CD4-positive, alpha-beta T cell treated with Interleukin-17A for 1 hour (primary cell): ENCODE measurements around the gene TARP.
"Not testable (repeated sequence)": the region's sequence is repeated elsewhere in the genome, so short reads cannot be mapped to it uniquely, and the experiment has no call there.

Experiments
- DNase-seq: peaks from one replicate; pipeline ENCODE4 v3.0.0-alpha.2; 2020

The TARP gene

GRCh38 chr7:38259157-38259556, 14.3 kb downstream of the TARP start:
- DNase-seq: not testable (repeated sequence)

GRCh38 chr7:38257350-38257677, 16.1 kb downstream of the TARP start:
- DNase-seq: no peak

GRCh38 chr7:38249849-38250248, 23.6 kb downstream of the TARP start:
- DNase-seq: not testable (repeated sequence)

- DNase-seq: no peak
These were observed 25.3 kb downstream of the TARP start for GRCh38 chr7:38248069-38248567.

- peak; percentile 50 for DNase-seq
These were observed 27.9 kb downstream of the TARP start for GRCh38 chr7:38245409-38245977.

GRCh38 chr7:38244516-38244915, 28.9 kb downstream of the TARP start:
- DNase-seq: no peak

GRCh38 chr7:38243345-38243744, 30.1 kb downstream of the TARP start:
- DNase-seq: not testable (repeated sequence)

GRCh38 chr7:38242814-38243213, 30.6 kb downstream of the TARP start:
- DNase-seq: peak; percentile 55

GRCh38 chr7:38241071-38241470, 32.4 kb downstream of the TARP start:
- no peak for DNase-seq

GRCh38 chr7:38239129-38239528, 34.3 kb downstream of the TARP start:
- not testable (repeated sequence) for DNase-seq

GRCh38 chr7:38235606-38236005, 37.8 kb downstream of the TARP start:
- DNase-seq: no peak

GRCh38 chr7:38234759-38235158, 38.7 kb downstream of the TARP start:
- DNase-seq: not testable (repeated sequence)

GRCh38 chr7:38232502-38233366, 40.7 kb downstream of the TARP start:
- DNase-seq: peak; percentile 90

GRCh38 chr7:38229884-38230642, 43.4 kb downstream of the TARP start:
- no peak for DNase-seq

GRCh38 chr7:38229386-38229785, 44.0 kb downstream of the TARP start:
- no peak for DNase-seq

GRCh38 chr7:38224392-38224791, 49.0 kb downstream of the TARP start:
- no peak for DNase-seq

GRCh38 chr7:38223306-38223705, 50.1 kb downstream of the TARP start:
- DNase-seq: no peak

GRCh38 chr7:38222481-38223096, 50.8 kb downstream of the TARP start:
- DNase-seq: peak; percentile 82

- peak; percentile 57 for DNase-seq
These were observed 53.0 kb downstream of the TARP start for GRCh38 chr7:38220452-38220851.

GRCh38 chr7:38217672-38218071, 55.8 kb downstream of the TARP start:
- no peak for DNase-seq

GRCh38 chr7:38215735-38216670, 57.4 kb downstream of the TARP start:
- peak; percentile 86 for DNase-seq

GRCh38 chr7:38215115-38215514, 58.3 kb downstream of the TARP start:
- no peak for DNase-seq
